HEK293 (cell line): ENCODE results near the gene TTC9B.
A peak's percentile ranks its signal among the peaks of the same experiment; 100 is the strongest.

Experiments
- CTCF ChIA-PET: fragments of 350-600 bp; formaldehyde crosslinking; extraction: SDS; loops from one replicate; lab custom pipeline; 2021; ENCODE audit warnings: antibody characterized with exemption; lab: Yijun Ruan, JAX
- POLR2A ChIA-PET: fragments of 300-600 bp; formaldehyde crosslinking; extraction: SDS; loops from one replicate; lab custom pipeline; 2020; ENCODE audit warnings: antibody characterized with exemption, inconsistent platforms; lab: Yijun Ruan, JAX
- H3K27ac ChIP-seq: fragments of 200-500 bp; sonication (Bioruptor generic); 2 replicates; pipeline ENCODE4 v1.5.1; 2014; ENCODE audit warnings: low read depth, low read length, control low read depth, inconsistent platforms; ENCODE audit errors: extremely low read depth
- H3K36me3 ChIP-seq, 2 experiments: fragments of 200-500 bp in 1 of 2; sonication (Bioruptor generic) in 1 of 2; 1 replicate in 1 of 2; 2 replicates in 1 of 2; pipeline ENCODE4 v1.5.1; 2014 to 2017; ENCODE audit warnings: inconsistent platforms in 2 of 2, low read length in 2 of 2; ENCODE audit not compliant: control insufficient read depth in 2 of 2, insufficient read depth in 1 of 2
- H3K4me1 ChIP-seq: fragments of 200-500 bp; sonication (Bioruptor generic); 2 replicates; pipeline ENCODE4 v1.5.1; 2014; ENCODE audit warnings: mild to moderate bottlenecking, low read length, inconsistent platforms; ENCODE audit not compliant: control insufficient read depth, insufficient read depth
- H3K4me3 ChIP-seq: 2 replicates; pipeline ENCODE4 v1.5.1; 2011; ENCODE audit warnings: low read depth, mild to moderate bottlenecking, control low read depth, low read length, moderate library complexity
- H3K9me3 ChIP-seq: fragments of 200-500 bp; sonication (Bioruptor generic); 2 replicates; pipeline ENCODE4 v1.5.1; 2014; ENCODE audit warnings: low read depth, low read length, inconsistent platforms; ENCODE audit not compliant: control insufficient read depth, insufficient read depth
- HIC1 ChIP-seq: fragments of 450-650 bp; formaldehyde crosslinking; IDR thresholded peaks from 2 replicates; pipeline ENCODE4 v1.5.1; 2016; ENCODE audit warnings: missing biosample characterization, missing genetic modification characterization
- KLF7 ChIP-seq: fragments of 450-650 bp; formaldehyde crosslinking; IDR thresholded peaks from 2 replicates; pipeline ENCODE4 v1.5.1; 2016; ENCODE audit warnings: missing biosample characterization, missing genetic modification characterization, borderline replicate concordance
- SP7 ChIP-seq: fragments of 450-650 bp; formaldehyde crosslinking; IDR thresholded peaks from 2 replicates; pipeline ENCODE4 v1.5.1; 2016; ENCODE audit warnings: missing biosample characterization, missing genetic modification characterization
- ZBTB48 ChIP-seq: fragments of 450-650 bp; formaldehyde crosslinking; IDR thresholded peaks from 2 replicates; pipeline ENCODE4 v1.5.1; 2016; ENCODE audit warnings: missing biosample characterization, missing genetic modification characterization
- ZFHX2 ChIP-seq: fragments of 450-650 bp; formaldehyde crosslinking; conservative IDR thresholded peaks from 2 replicates; pipeline ENCODE4 v1.5.1; 2016; ENCODE audit warnings: missing biosample characterization, missing genetic modification characterization
- ZNF114 ChIP-seq: fragments of 450-650 bp; formaldehyde crosslinking; IDR thresholded peaks from 2 replicates; pipeline ENCODE4 v1.5.0; 2017; ENCODE audit warnings: missing biosample characterization, missing genetic modification characterization
- ZNF169 ChIP-seq: fragments of 450-650 bp; formaldehyde crosslinking; IDR thresholded peaks from 2 replicates; pipeline ENCODE4 v1.5.1; 2016; ENCODE audit warnings: missing biosample characterization, missing genetic modification characterization
- ZNF175 ChIP-seq: fragments of 450-650 bp; formaldehyde crosslinking; IDR thresholded peaks from 2 replicates; pipeline ENCODE4 v1.5.1; 2016; ENCODE audit warnings: missing biosample characterization, missing genetic modification characterization
- ZNF211 ChIP-seq: fragments of 450-650 bp; formaldehyde crosslinking; IDR thresholded peaks from 2 replicates; pipeline ENCODE4 v1.5.1; 2016; ENCODE audit warnings: low read depth, missing biosample characterization, missing genetic modification characterization
- ZNF221 ChIP-seq: fragments of 450-650 bp; formaldehyde crosslinking; IDR thresholded peaks from 2 replicates; pipeline ENCODE4 v1.5.1; 2017; ENCODE audit warnings: missing biosample characterization, missing genetic modification characterization, borderline replicate concordance
- ZNF239 ChIP-seq: fragments of 450-650 bp; formaldehyde crosslinking; IDR thresholded peaks from 2 replicates; pipeline ENCODE4 v1.5.1; 2016; ENCODE audit warnings: missing biosample characterization, missing genetic modification characterization
- ZNF248 ChIP-seq: fragments of 450-650 bp; formaldehyde crosslinking; IDR thresholded peaks from 2 replicates; pipeline ENCODE4 v1.5.1; 2017; ENCODE audit warnings: missing biosample characterization, missing genetic modification characterization
- ZNF266 ChIP-seq: fragments of 450-650 bp; formaldehyde crosslinking; IDR thresholded peaks from 2 replicates; pipeline ENCODE4 v1.5.1; 2016; ENCODE audit warnings: missing biosample characterization, missing genetic modification characterization, low read depth
- ZNF513 ChIP-seq: fragments of 450-650 bp; IDR thresholded peaks from 2 replicates; pipeline ENCODE4 v1.5.1; 2018; ENCODE audit warnings: missing biosample characterization, missing genetic modification characterization
- ZNF664 ChIP-seq: fragments of 450-650 bp; formaldehyde crosslinking; IDR thresholded peaks from 2 replicates; pipeline ENCODE4 v1.5.1; 2016; ENCODE audit warnings: missing biosample characterization, missing genetic modification characterization
- ZNF777 ChIP-seq: fragments of 450-650 bp; formaldehyde crosslinking; IDR thresholded peaks from 2 replicates; pipeline ENCODE4 v1.5.1; 2017; ENCODE audit warnings: missing biosample characterization, missing genetic modification characterization, borderline replicate concordance

The TTC9B gene

GRCh38 chr19:40267601-40267997 is 49.4 kb upstream of the TTC9B start:
- H3K4me1 ChIP-seq, result no peaks in the 10 kb centered on the region; the same call in 1 of the 2 replicates
- H3K36me3 ChIP-seq, result peaks cover 53 to 61% of the 10 kb centered on the region in 2 experiments
- TF ChIP-seq ZNF114 (tag by site-specific recombination) (no peak), ZNF513 (tag by site-specific recombination) (no peak), ZNF221 (tag by site-specific recombination) (no peak), ZNF266 (tag by site-specific recombination) (no peak), SP7 (tag by site-specific recombination) (no peak), ZNF664 (no peak)
- ChIA-PET POLR2A (interaction anchor here (1.0 kb wide), 1 partner anchor 98 kb away, joined by 4 read pairs; no protein-coding TSS in a partner anchor), CTCF (interaction anchor here (0.6 to 1.5 kb wide), 3 partner anchors 13 to 495 kb away, joined by 3 read pairs; no protein-coding TSS in a partner anchor)
- H3K27ac ChIP-seq, result no peak overlapping the region; the same call in 1 of the 2 replicates
- H3K9me3 ChIP-seq, result no peaks in the 10 kb centered on the region
- H3K4me3 ChIP-seq, result no peak overlapping the region

- CTCF ChIA-PET, result interaction anchor here (0.5 to 1.5 kb wide), 4 partner anchors 14 to 496 kb away, joined by 3 read pairs; no protein-coding TSS in a partner anchor
- Histone ChIP-seq H3K27ac (no peak overlapping the region; the same call in 1 of the 2 replicates), H3K36me3 (peaks cover 53 to 61% of the 10 kb centered on the region in 2 experiments), H3K9me3 (no peaks in the 10 kb centered on the region), H3K4me3 (no peak overlapping the region), H3K4me1 (no peaks in the 10 kb centered on the region; the same call in 1 of the 2 replicates)
- TF ChIP-seq HIC1 (tag by site-specific recombination), result no peak
- TF ChIP-seq ZFHX2 (tag by site-specific recombination), result peak; percentile 53
- POLR2A ChIA-PET, result no interaction called here
These were observed 48.9 kb upstream of the TTC9B start for GRCh38 chr19:40266912-40267600.

GRCh38 chr19:40266119-40266518 is 47.9 kb upstream of the TTC9B start:
- no peak for TF ChIP-seq ZNF248 (tag by site-specific recombination)
- no peak for TF ChIP-seq ZNF169 (tag by site-specific recombination)
- ChIA-PET POLR2A (no interaction called here), CTCF (interaction anchor here (0.5 kb wide), 1 partner anchor 108 kb away, joined by 3 read pairs; no protein-coding TSS in a partner anchor)
- H3K9me3 ChIP-seq, result no peaks in the 10 kb centered on the region
- peaks cover 60 to 62% of the 10 kb centered on the region in 2 experiments for H3K36me3 ChIP-seq
- H3K4me1 ChIP-seq, result no peaks in the 10 kb centered on the region; the same call in 1 of the 2 replicates
- peak overlapping the region; percentile 55 for H3K27ac ChIP-seq
- H3K4me3 ChIP-seq, result no peak overlapping the region

- Histone ChIP-seq H3K27ac (peak overlapping the region; percentile 55), H3K9me3 (no peaks in the 10 kb centered on the region), H3K4me3 (no peak overlapping the region), H3K36me3 (peaks cover 60 to 62% of the 10 kb centered on the region in 2 experiments), H3K4me1 (no peaks in the 10 kb centered on the region; the same call in 1 of the 2 replicates)
- ChIA-PET POLR2A (interaction anchor here (0.6 kb wide), 1 partner anchor 10 kb away, joined by 3 read pairs; no protein-coding TSS in a partner anchor), CTCF (interaction anchor here (0.5 kb wide), 1 partner anchor 37 kb away, joined by 4 read pairs; no protein-coding TSS in a partner anchor)
- peak; percentile 61; the same call in 1 of the 2 replicates for TF ChIP-seq ZNF777 (tag by site-specific recombination)
- TF ChIP-seq ZNF211, result no peak
- TF ChIP-seq KLF7 (tag by site-specific recombination), result no peak
- TF ChIP-seq ZBTB48 (tag by site-specific recombination), result 0 out of 2 replicates have a peak, but pooled peaks have one; percentile 17
- TF ChIP-seq ZNF175 (tag by site-specific recombination), result 0 out of 2 replicates have a peak, but pooled peaks have one; percentile 55
- TF ChIP-seq ZNF239 (tag by site-specific recombination), result no peak
These were observed 47.5 kb upstream of the TTC9B start for GRCh38 chr19:40265763-40266099.
